ENCODE measurements around the gene MAN1C1. TPM values are rescaled to one million over a fixed set of nuclear protein-coding genes. Genes with fewer than 3 reads are reported as not detected.
"Not testable (repeated sequence)": the region's sequence is repeated elsewhere in the genome, so short reads cannot be mapped to it uniquely, and the experiment has no call there.

MAN1C1 gene
- total RNA-seq, 1 experiment from 2014 or later: 1.5 TPM

DNA sequence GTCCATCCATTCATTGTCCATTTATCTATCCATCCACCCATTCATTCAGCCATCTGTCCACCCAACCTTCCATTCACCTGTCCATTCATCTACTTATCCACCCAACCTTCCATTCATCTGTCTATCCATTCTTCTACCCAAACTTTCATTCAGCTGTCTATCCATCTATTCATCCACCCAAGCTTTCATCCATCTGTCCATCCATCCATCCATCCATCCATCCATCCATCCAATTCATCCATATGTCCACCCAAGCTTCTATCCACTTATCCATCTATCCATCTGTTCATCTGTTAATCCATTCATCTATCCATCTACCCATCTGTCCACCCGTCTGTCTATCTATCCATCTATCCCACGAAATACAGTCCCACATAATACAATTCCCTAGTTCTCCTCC, 21.6 kb upstream of the MAN1C1 start:
- Histone ChIP-seq H3K27me3 (ENCODE audit: control insufficient read depth, insufficient read depth, low read length) (no peaks in the 10 kb centered on the region), H3K4me1 (ENCODE audit: control insufficient read depth, insufficient read depth, low read length) (no peaks in the 10 kb centered on the region), H3K4me3 (ENCODE audit: low read depth in 2 of 2, low read length in 2 of 2) (no peak overlapping the region), H3K36me3 (ENCODE audit: control insufficient read depth, insufficient read depth, low read length) (no peaks in the 10 kb centered on the region), H3K9me3 (ENCODE audit: control insufficient read depth, insufficient read depth, low read depth, low read length) (peaks cover 3% of the 10 kb centered on the region; the same call in 1 of the 2 replicates), H3K27ac (ENCODE audit: low read length) (no peak overlapping the region)
- POLR2A ChIA-PET: no interaction called here
- BruUV-seq (replicated peaks): no TSS peak
- intact Hi-C loops (cut with micrococcal nuclease; ENCODE audit: unreplicated experiment): no loop called here
- CTCF ChIA-PET: no interaction called here
- in situ Hi-C loops (cut with HindIII; ENCODE audit: low pct_unique_long_range_greater_than_20kb, low sequenced_read_pairs): no loop called here
- DNase-seq (ENCODE audit: low read depth, low spot score) (no peak), ATAC-seq (no peak)
- TF ChIP-seq POLR2AphosphoS5 (IDR thresholded peaks at IDR 0.05; ENCODE audit: low read depth, low read length) (no peak), SIN3A (IDR thresholded peaks at IDR 0.05; ENCODE audit: borderline replicate concordance, insufficient read depth, low read depth, low read length) (no peak), TCF7L2 (IDR thresholded peaks at IDR 0.05; ENCODE audit: low read depth, low read length) (no peak)
- TF ChIP-seq, protein P1, sequence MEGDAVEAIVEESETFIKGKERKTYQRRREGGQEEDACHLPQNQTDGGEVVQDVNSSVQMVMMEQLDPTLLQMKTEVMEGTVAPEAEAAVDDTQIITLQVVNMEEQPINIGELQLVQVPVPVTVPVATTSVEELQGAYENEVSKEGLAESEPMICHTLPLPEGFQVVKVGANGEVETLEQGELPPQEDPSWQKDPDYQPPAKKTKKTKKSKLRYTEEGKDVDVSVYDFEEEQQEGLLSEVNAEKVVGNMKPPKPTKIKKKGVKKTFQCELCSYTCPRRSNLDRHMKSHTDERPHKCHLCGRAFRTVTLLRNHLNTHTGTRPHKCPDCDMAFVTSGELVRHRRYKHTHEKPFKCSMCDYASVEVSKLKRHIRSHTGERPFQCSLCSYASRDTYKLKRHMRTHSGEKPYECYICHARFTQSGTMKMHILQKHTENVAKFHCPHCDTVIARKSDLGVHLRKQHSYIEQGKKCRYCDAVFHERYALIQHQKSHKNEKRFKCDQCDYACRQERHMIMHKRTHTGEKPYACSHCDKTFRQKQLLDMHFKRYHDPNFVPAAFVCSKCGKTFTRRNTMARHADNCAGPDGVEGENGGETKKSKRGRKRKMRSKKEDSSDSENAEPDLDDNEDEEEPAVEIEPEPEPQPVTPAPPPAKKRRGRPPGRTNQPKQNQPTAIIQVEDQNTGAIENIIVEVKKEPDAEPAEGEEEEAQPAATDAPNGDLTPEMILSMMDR (IDR thresholded peaks at IDR 0.05): no peak
- TF ChIP-seq, protein P2, sequence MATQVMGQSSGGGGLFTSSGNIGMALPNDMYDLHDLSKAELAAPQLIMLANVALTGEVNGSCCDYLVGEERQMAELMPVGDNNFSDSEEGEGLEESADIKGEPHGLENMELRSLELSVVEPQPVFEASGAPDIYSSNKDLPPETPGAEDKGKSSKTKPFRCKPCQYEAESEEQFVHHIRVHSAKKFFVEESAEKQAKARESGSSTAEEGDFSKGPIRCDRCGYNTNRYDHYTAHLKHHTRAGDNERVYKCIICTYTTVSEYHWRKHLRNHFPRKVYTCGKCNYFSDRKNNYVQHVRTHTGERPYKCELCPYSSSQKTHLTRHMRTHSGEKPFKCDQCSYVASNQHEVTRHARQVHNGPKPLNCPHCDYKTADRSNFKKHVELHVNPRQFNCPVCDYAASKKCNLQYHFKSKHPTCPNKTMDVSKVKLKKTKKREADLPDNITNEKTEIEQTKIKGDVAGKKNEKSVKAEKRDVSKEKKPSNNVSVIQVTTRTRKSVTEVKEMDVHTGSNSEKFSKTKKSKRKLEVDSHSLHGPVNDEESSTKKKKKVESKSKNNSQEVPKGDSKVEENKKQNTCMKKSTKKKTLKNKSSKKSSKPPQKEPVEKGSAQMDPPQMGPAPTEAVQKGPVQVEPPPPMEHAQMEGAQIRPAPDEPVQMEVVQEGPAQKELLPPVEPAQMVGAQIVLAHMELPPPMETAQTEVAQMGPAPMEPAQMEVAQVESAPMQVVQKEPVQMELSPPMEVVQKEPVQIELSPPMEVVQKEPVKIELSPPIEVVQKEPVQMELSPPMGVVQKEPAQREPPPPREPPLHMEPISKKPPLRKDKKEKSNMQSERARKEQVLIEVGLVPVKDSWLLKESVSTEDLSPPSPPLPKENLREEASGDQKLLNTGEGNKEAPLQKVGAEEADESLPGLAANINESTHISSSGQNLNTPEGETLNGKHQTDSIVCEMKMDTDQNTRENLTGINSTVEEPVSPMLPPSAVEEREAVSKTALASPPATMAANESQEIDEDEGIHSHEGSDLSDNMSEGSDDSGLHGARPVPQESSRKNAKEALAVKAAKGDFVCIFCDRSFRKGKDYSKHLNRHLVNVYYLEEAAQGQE (IDR thresholded peaks at IDR 0.05; ENCODE audit: insufficient read depth in 1 of 2, low read depth in 2 of 2, low read length in 1 of 2): no peak

DNA sequence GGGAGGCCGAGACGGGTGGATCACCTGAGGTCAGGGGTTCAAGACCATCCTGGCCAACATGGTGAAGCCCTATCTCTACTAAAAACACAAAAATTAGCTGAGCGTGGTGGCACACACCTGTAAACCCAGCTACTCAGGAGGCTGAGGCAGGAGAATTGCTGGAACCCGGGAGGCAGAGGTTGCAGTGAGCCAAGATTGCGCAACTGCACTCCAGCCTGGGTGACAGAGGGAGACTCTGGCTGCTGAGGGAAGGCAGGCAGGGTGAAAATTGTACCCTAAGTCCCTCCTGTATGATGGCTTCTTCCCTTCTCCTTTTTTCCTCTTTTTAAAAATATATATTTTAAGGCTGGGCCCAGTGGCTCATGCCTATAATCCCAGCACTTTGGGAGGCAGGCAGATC, 19.9 kb upstream of the MAN1C1 start:
- ATAC-seq; intact Hi-C loops (cut with micrococcal nuclease; ENCODE audit: unreplicated experiment); POLR2A ChIA-PET; H3K4me1 ChIP-seq (ENCODE audit: control insufficient read depth, insufficient read depth, low read length); H3K36me3 ChIP-seq (ENCODE audit: control insufficient read depth, insufficient read depth, low read length); in situ Hi-C loops (cut with HindIII; ENCODE audit: low pct_unique_long_range_greater_than_20kb, low sequenced_read_pairs); H3K27ac ChIP-seq (ENCODE audit: low read length); H3K27me3 ChIP-seq (ENCODE audit: control insufficient read depth, insufficient read depth, low read length); H3K4me3 ChIP-seq (ENCODE audit: low read depth in 2 of 2, low read length in 2 of 2); DNase-seq (ENCODE audit: low read depth, low spot score); CTCF ChIA-PET; BruUV-seq (replicated peaks); H3K9me3 ChIP-seq (ENCODE audit: control insufficient read depth, insufficient read depth, low read depth, low read length): not testable (repeated sequence)

DNA sequence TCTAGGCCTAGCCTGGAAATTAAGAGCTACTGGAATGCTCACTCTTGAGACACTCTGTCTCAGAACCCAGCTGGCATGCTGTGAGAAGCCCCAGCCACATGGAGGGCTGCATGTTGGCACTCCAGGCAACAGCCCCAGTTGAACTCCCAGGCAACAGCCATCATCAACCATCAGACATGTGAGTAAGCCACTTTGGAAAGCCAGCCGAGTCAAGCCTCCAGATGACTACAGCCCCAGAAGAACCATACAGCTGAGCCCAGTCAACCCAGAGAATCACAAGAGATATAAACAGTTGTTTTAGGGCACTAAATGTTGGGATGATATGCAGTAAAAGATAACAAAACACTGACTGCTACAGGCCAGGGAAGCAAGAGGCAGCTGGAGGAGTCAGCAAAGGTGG, 17.7 kb upstream of the MAN1C1 start:
- TF ChIP-seq SIN3A (IDR thresholded peaks at IDR 0.05; ENCODE audit: borderline replicate concordance, insufficient read depth, low read depth, low read length) (no peak), TCF7L2 (IDR thresholded peaks at IDR 0.05; ENCODE audit: low read depth, low read length) (no peak), POLR2AphosphoS5 (IDR thresholded peaks at IDR 0.05; ENCODE audit: low read depth, low read length) (no peak)
- TF ChIP-seq, protein P2 (IDR thresholded peaks at IDR 0.05; ENCODE audit: insufficient read depth in 1 of 2, low read depth in 2 of 2, low read length in 1 of 2): no peak
- TF ChIP-seq, protein P1 (IDR thresholded peaks at IDR 0.05): no peak
- DNase-seq (ENCODE audit: low read depth, low spot score) (no peak), ATAC-seq (no peak)
- H3K9me3 ChIP-seq (ENCODE audit: control insufficient read depth, insufficient read depth, low read depth, low read length): peaks cover 3% of the 10 kb centered on the region; the same call in 1 of the 2 replicates
- no TSS peak for BruUV-seq (replicated peaks)
- in situ Hi-C loops (cut with HindIII; ENCODE audit: low pct_unique_long_range_greater_than_20kb, low sequenced_read_pairs) (no loop called here), intact Hi-C loops (cut with micrococcal nuclease; ENCODE audit: unreplicated experiment) (no loop called here)
- 0 out of 2 replicates have a peak, but pooled peaks cover 3% of the 10 kb centered on the region for H3K4me1 ChIP-seq (ENCODE audit: control insufficient read depth, insufficient read depth, low read length)
- H3K27ac ChIP-seq (ENCODE audit: low read length): no peak overlapping the region
- POLR2A ChIA-PET: interaction anchor here (0.6 kb wide), 1 partner anchor 10 kb away, joined by 3 read pairs; no protein-coding TSS in a partner anchor
- H3K27me3 ChIP-seq (ENCODE audit: control insufficient read depth, insufficient read depth, low read length): no peaks in the 10 kb centered on the region
- CTCF ChIA-PET: interaction anchor here (1.1 kb wide), 1 partner anchor 26 kb away, joined by 5 read pairs; no protein-coding TSS in a partner anchor
- H3K4me3 ChIP-seq (ENCODE audit: low read depth in 2 of 2, low read length in 2 of 2): no peak overlapping the region
- no peaks in the 10 kb centered on the region for H3K36me3 ChIP-seq (ENCODE audit: control insufficient read depth, insufficient read depth, low read length)
